ENCODE measurements around the gene MYO5A.

MYO5A gene

GRCh38 chr15:52529341-52529924 lies 753 bp upstream of the MYO5A start:
- H3K27ac ChIP-seq, result no peak overlapping the region

GRCh38 chr15:52527911-52528563 lies 643 bp downstream of the MYO5A start:
- no peak for TF ChIP-seq ZFX (IDR thresholded peaks at IDR 0.05; ENCODE audit: borderline replicate concordance)
- TF ChIP-seq CTCF (IDR thresholded peaks at IDR 0.05), result no peak
- no peak overlapping the region for H3K27ac ChIP-seq

More at GRCh38 chr15:52529341-52529924, 753 bp upstream of the MYO5A start:
- no peak; the same call in 1 of the 2 replicates for TF ChIP-seq CTCF (IDR thresholded peaks at IDR 0.05)
- TF ChIP-seq ZFX (IDR thresholded peaks at IDR 0.05; ENCODE audit: borderline replicate concordance), result no peak

- no peak for TF ChIP-seq CTCF (IDR thresholded peaks at IDR 0.05)
- H3K27ac ChIP-seq, result no peak overlapping the region
Measured at GRCh38 chr15:52527196-52527910, 1.3 kb downstream of the MYO5A start.

GRCh38 chr15:52524223-52525136 lies 4.2 kb downstream of the MYO5A start:
- H3K27ac ChIP-seq, result no peak overlapping the region
- no peak for TF ChIP-seq ZFX (IDR thresholded peaks at IDR 0.05; ENCODE audit: borderline replicate concordance)
- TF ChIP-seq CTCF (IDR thresholded peaks at IDR 0.05), result no peak

GRCh38 chr15:52523647-52524046 lies 5.0 kb downstream of the MYO5A start:
- TF ChIP-seq ZFX (IDR thresholded peaks at IDR 0.05; ENCODE audit: borderline replicate concordance) (no peak), CTCF (IDR thresholded peaks at IDR 0.05) (no peak)
- H3K27ac ChIP-seq, result no peak overlapping the region

GRCh38 chr15:52523192-52523591 lies 5.5 kb downstream of the MYO5A start:
- H3K27ac ChIP-seq, result no peak overlapping the region
- TF ChIP-seq CTCF (IDR thresholded peaks at IDR 0.05) (no peak), ZFX (IDR thresholded peaks at IDR 0.05; ENCODE audit: borderline replicate concordance) (no peak)
